ENCODE measurements around the gene DOCK3.
"Not testable (repeated sequence)": the region's sequence is repeated elsewhere in the genome, so short reads cannot be mapped to it uniquely, and the experiment has no call there.

The DOCK3 gene

GRCh38 chr3:50883755-50884154, 209.0 kb downstream of the DOCK3 start:
- DNase-seq (ENCODE audit: low read depth), result no peak

GRCh38 chr3:50885070-50885850, 210.5 kb downstream of the DOCK3 start:
- DNase-seq (ENCODE audit: low read depth), result no peak

DNA sequence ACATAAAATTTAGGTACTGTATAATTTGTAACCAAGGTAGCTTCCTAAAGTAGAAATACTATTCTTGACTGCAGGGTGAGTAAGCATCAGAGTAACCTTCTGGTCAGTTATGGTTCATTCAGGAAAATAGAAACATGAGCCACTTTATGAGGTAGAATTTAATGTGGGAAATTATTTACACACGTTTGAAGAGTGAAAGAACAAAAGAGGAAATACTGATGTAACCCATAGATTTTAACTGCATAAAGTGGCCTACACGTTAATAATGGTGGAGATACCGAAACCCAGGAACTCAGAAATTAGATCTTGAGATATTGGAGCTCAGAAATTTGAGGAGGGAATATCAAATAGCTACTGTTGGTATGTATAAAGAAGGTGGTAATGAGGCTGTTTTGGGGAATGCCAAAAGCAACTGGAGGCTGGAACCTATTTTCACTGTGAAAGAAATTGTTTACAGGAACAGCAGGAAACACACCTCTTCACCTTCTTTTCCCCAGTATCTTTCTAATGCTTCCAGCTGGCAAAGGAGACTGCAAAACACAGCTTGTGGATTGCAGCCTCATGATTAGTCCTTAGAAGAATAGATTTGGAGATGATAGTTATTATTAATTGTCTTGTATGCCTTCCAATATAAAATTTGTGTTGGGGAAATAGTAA, 216.1 kb downstream of the DOCK3 start:
- no peak for DNase-seq (ENCODE audit: low read depth)

- DNase-seq (ENCODE audit: low read depth), result not testable (repeated sequence)
Measured at GRCh38 chr3:50901097-50901496, 226.4 kb downstream of the DOCK3 start.

DNA sequence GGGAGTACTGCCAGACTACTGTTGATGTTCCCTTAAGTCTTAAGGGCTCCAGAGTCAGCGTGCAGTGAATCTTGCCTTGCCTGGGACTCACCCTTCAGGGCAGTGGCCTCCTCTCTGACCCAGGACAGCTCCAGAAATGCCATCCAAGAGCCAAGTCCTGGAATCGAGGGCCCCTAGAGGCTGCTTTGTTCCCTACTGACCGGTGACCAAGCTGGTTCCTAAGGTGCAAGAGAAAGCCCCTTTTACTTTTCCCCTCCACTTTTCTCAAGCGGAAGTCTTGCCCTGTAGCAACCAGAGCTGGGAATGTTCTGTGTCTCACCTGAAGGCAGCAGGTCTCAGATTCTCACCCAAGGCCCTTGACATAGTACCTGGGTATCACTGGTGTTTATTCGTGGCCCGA, 238.0 kb downstream of the DOCK3 start:
- no peak for DNase-seq (ENCODE audit: low read depth)

DNA sequence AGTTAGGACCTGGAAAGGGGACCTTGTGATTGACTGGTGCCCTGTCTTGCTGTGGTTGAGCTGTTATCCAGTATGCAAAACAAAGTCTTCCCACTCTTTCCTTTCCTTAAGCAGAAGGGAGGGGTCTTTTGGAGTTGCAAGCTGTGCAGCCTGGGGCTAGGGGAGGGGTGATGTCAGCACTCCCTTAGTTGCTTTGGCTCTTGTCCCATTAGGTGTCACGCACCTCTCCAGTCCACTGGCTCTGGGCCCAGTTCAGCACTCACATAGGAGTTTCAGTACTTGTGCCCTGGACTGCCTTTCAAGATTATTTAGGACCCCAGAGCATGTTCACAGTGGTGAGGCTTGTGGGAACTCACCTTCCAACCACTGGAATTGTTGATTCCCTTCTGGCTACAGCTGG, 238.5 kb downstream of the DOCK3 start:
- DNase-seq (ENCODE audit: low read depth), result no peak

GRCh38 chr3:50922071-50922470, 247.3 kb downstream of the DOCK3 start:
- not testable (repeated sequence) for DNase-seq (ENCODE audit: low read depth)

- no peak for DNase-seq (ENCODE audit: low read depth)
Measured at GRCh38 chr3:50923955-50924354, 249.2 kb downstream of the DOCK3 start.

- no peak for DNase-seq (ENCODE audit: low read depth)
Measured at GRCh38 chr3:50924638-50925037, 249.9 kb downstream of the DOCK3 start.

GRCh38 chr3:50926868-50927267, 252.1 kb downstream of the DOCK3 start:
- no peak for DNase-seq (ENCODE audit: low read depth)

GRCh38 chr3:50930371-50931208, 255.9 kb downstream of the DOCK3 start:
- no peak for DNase-seq (ENCODE audit: low read depth)

DNA sequence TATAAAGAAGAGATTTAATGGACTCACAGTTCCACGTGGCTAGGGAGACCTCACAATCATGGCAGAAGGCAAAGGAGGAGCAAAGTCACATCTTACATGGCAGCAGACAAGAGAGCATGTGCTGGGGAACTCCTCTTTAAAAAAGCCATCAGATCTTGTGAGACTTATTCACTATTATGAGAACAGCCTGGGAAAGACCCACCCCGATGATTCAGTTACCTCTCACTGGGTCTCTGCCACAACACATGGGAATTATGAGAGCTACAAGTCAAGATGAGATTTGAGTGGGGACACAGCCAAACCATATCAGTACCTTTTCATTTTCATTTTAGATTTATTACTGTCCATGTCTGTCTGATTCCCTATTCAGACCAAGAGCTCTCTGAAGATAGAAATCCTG, 258.2 kb downstream of the DOCK3 start:
- DNase-seq (ENCODE audit: low read depth), result not testable (repeated sequence)

DNA sequence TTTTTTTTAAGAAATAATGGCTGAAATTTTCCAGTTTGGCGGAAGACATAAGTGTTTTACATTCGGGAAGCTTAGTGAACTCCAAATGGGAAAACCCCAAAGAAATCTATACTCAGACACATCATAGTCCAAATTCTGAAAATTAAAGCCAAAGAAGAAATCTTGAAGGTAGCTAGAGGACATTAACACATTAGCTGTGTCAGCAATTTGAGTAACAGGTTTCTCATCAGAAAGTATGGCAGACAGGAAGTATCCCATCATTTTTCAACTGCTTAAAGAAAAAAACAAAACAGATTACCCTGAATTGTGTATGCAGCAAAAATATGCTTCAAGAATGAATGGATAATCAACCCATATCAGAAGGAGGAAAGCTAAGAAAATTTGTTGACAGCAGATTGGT, 261.7 kb downstream of the DOCK3 start:
- no peak for DNase-seq (ENCODE audit: low read depth)

- no peak for DNase-seq (ENCODE audit: low read depth)
Measured at GRCh38 chr3:50947419-50947818, 272.7 kb downstream of the DOCK3 start.

DNA sequence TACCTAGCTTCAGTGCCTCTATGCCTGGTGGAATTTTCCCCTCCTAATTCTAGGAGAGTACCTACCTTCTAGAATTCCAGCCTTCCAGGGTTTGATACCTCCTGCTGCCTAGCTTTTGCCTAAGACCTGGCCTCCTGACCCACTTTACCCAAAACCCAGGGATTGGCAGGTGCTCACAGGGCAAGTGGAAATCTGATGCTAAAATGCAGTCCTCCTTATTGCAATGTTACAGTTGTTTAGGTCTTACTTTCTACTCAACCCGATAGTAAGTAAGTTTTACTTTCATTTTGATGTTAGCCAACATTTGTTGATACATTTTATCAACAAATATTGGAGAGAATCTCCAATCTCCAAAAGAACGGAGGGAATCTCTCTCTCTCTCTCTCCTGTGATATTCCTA, 275.9 kb downstream of the DOCK3 start:
- no peak for DNase-seq (ENCODE audit: low read depth)

DNA sequence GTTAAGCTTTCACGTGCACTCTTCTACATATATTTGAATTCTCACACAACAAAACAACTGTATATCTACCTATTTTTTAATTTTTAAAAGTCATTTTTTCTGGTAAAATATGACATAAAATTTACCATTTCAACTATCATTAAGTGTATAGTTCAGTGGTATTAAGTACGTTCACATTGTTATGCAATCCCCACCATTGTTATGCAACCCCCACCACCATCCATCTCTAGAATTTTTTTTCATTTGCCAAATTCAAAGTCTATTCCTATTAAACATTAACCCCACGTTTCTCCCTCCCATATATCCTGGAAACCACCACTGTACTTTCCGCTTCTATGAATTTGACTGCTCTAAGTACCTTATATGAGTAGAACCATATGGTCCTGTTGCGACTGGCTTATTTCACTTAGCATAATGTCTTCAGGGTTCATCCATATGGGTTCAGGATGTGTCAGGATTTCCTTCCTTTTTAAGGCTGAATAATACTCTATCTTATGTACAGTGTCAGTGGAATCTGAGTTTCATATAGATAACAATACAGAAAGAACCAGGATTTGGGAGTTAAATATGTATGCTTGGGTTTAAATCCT, 279.2 kb downstream of the DOCK3 start:
- no peak for DNase-seq (ENCODE audit: low read depth)

DNA sequence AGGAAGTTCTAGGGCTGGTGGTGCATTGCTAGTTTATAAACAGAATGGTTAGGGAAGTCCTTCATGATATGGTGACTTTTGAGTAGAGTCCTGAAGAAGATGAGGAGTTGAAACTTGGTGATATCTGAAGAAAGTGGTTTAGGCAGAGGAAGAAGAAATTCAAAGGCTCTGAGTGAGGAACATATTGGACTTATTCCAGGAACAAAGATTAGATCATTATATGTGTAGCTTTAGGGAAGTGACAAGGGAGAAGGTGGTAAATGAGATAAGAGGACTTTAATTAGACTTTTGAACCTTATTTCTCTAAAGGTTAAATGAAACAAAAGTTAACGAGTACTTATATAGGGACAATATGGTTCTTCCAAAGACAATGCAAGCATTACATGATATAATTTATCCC, 286.7 kb downstream of the DOCK3 start:
- DNase-seq (ENCODE audit: low read depth), result no peak

- DNase-seq (ENCODE audit: low read depth), result peak; percentile 33
Measured at GRCh38 chr3:50971487-50971924, 296.8 kb downstream of the DOCK3 start.

DNA sequence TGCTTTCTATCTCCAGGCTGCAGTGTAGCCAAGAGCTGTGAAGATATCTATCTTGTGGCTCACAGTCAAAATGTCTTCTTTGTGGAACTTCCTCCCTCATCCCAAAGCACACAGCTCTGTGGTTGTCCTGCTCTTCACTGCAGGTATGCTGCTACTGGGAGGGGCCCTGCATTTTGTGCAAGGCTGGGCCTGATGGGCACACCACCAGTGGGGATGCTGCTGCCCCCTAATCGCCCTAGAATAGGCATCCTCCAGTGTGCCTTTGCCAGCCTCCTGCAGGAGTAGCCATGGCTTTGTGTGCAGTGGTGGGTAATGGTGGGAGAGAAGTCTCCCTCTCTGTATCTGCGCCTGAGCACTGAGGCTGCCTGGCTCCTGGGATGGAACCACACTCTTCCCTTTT, 297.3 kb downstream of the DOCK3 start:
- no peak for DNase-seq (ENCODE audit: low read depth)

DNA sequence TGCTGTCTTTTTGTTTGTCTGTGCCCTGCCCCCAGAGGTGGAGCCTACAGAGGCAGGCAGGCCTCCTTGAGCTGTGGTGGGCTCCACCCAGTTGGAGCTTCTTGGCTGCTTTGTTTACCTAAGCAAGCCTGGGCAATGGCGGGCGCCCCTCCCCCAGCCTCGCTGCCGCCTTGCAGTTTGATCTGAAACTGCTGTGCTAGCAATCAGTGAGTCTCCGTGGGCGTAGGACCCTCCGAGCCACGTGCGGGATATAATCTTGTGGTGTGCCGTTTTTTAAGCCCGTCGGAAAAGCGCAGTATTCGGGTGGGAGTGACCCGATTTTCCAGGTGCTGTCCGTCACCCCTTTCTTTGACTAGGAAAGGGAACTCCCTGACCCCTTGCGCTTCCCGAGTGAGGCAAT, 303.9 kb downstream of the DOCK3 start:
- DNase-seq (ENCODE audit: low read depth), result not testable (repeated sequence)

GRCh38 chr3:50978991-50979667, 304.4 kb downstream of the DOCK3 start:
- no peak for DNase-seq (ENCODE audit: low read depth)

All from stimulated activated CD8-positive, alpha-beta memory T cell treated with anti-CD3 and anti-CD28 coated beads, Interleukin-12 subunit alpha, Interleukin-12 subunit beta, amount 100 ng/mL, for 1 hour (primary cell).